CD4-positive, CD25-positive, alpha-beta regulatory T cell (primary cell): ENCODE results near the gene EOMES. TPM values are rescaled to one million over a fixed set of nuclear protein-coding genes. Genes with fewer than 3 reads are reported as not detected.

ENCODE experiments used
- ATAC-seq, 2 donors: fragments of 150-1000 bp; cut with Tn5 transposase; one replicate each; pipeline ENCODE4 v1.10.0; 2021; ENCODE audit warnings: low read depth in 2 of 2, moderate number of reproducible peaks in 2 of 2, moderate library complexity in 1 of 2
- DNase-seq, 3 donors: peaks; one replicate each; pipeline versions ENCODE4 v3.0.0 to v3.0.0-alpha.2; 2012 to 2022; ENCODE audit warnings: mixed read lengths in 1 of 3
- H3K27ac ChIP-seq: one replicate; pipeline ENCODE4 v1.7.0; 2013; ENCODE audit warnings: mild to moderate bottlenecking, low read length; ENCODE audit not compliant: insufficient read depth, poor library complexity, severe bottlenecking
- H3K27me3 ChIP-seq: one replicate; pipeline ENCODE4 v1.7.0; 2013; ENCODE audit warnings: low read length; ENCODE audit not compliant: control insufficient read depth, insufficient read depth
- H3K36me3 ChIP-seq: one replicate; pipeline ENCODE4 v1.7.0; 2013; ENCODE audit warnings: mild to moderate bottlenecking, low read length, moderate library complexity; ENCODE audit not compliant: control insufficient read depth, insufficient read depth
- H3K4me1 ChIP-seq: 2 replicates; pipeline ENCODE4 v1.7.0; 2013; ENCODE audit warnings: mild to moderate bottlenecking, low read length; ENCODE audit not compliant: insufficient read depth, control insufficient read depth, poor library complexity, severe bottlenecking
- H3K4me3 ChIP-seq: one replicate; pipeline ENCODE4 v1.7.0; 2013; ENCODE audit warnings: low read depth, mild to moderate bottlenecking, low read length, moderate library complexity
- H3K9me3 ChIP-seq, 2 experiments: 1 replicate in 1 of 2; 2 replicates in 1 of 2; pipeline ENCODE4 v1.7.0; 2013; ENCODE audit warnings: low read length in 2 of 2, mild to moderate bottlenecking in 1 of 2, moderate library complexity in 1 of 2; ENCODE audit not compliant: control insufficient read depth in 2 of 2
- H3K27ac Mint-ChIP-seq, 3 donors: one replicate each; pipeline ENCODE4 v1.8.0; 2020 to 2022; ENCODE audit warnings: mild to moderate bottlenecking in 3 of 3, mixed read lengths in 3 of 3, moderate library complexity in 2 of 3
- H3K27me3 Mint-ChIP-seq: one replicate; pipeline ENCODE4 v1.8.0; 2022; ENCODE audit warnings: mild to moderate bottlenecking, mixed read lengths
- H3K36me3 Mint-ChIP-seq: one replicate; pipeline ENCODE4 v1.8.0; 2020; ENCODE audit warnings: mixed read lengths
- H3K4me1 Mint-ChIP-seq, 4 donors: one replicate each; pipeline ENCODE4 v1.8.0; 2020 to 2022; ENCODE audit warnings: mixed read lengths in 4 of 4, mild to moderate bottlenecking in 1 of 4
- H3K4me3 Mint-ChIP-seq, 4 donors: one replicate each; pipeline ENCODE4 v1.8.0; 2020 to 2022; ENCODE audit warnings: mild to moderate bottlenecking in 4 of 4, mixed read lengths in 4 of 4, moderate library complexity in 3 of 4
- H3K9me3 Mint-ChIP-seq, 7 donors: one replicate each; pipeline ENCODE4 v1.8.0; 2020 to 2022; ENCODE audit warnings: mixed read lengths in 7 of 7, mild to moderate bottlenecking in 3 of 7, moderate library complexity in 2 of 7
- polyA plus RNA-seq, 4 donors: library from polyadenylated mRNA; unstranded; fragments of 300-500 nt; fragmentation: Illumina TruSeq; gene quantifications; one replicate each; pipeline ENCODE4 v1.2.3, GENCODE V29; 2021
- total RNA-seq: library from RNA; stranded (reverse); gene quantifications from one replicate; pipeline ENCODE4 v1.2.3, GENCODE V29; 2022

EOMES gene
- total and polyA plus RNA-seq, 5 donors from 2014 or later, result 0.38 to 1.9 (median 0.91) TPM

DNA sequence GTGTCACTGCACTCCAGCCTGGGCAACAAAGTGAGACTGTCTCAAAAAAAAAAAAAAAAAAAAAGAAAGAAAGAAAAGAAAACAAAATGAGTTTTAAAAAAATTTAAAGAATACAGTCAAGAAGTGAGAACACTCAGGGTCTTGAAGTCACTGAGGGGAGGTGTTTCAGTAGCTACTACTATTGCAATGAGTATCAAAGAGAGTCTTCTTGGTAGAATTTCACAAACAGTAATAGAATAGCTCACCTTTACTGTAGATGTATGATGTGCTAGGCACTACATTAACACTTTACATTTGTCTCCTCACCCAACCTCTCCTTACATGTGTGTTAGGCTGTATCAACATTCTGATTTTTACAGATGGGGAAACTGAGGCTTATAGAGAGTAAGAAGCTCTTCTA is 43.9 kb downstream of the EOMES start:
- Histone ChIP-seq H3K36me3 (no peaks in the 10 kb centered on the region), H3K9me3 (no peaks in the 10 kb centered on the region), H3K27ac (no peak overlapping the region), H3K4me1 (peaks cover 17% of the 10 kb centered on the region), H3K27me3 (no peaks in the 10 kb centered on the region), H3K4me3 (no peak overlapping the region)
- Mint-ChIP-seq H3K27ac (no peak overlapping the region), H3K27me3 (peaks cover 11% of the 10 kb centered on the region), H3K9me3 (no peaks in the 10 kb centered on the region), H3K4me3 (no peak overlapping the region), H3K4me1 (peaks cover 8 to 23% (median 8%) of the 10 kb centered on the region in 4 donors), H3K36me3 (no peaks in the 10 kb centered on the region)
- DNase-seq, result no peak
- ATAC-seq, result no peak

DNA sequence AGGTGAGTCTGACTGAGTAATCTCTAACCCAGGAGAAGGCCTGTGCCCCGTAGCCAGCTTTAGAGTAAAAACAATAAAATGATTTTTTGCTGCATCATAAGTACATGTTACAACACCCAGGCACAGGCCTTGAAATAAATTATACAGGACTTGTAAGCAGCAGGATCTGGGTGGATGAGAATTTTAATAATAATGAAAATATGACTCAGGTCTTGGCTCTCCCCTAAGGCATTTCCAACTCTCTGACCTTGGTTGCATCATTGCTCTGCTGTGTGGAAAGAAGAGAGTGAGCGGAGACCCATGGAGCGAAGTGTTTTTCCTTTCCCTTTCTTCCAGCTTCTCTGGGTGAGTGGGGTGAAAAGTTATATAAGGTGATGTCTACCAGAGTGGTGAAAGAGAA is 44.6 kb downstream of the EOMES start:
- Mint-ChIP-seq H3K9me3 (no peaks in the 10 kb centered on the region), H3K36me3 (no peaks in the 10 kb centered on the region), H3K4me3 (no peak overlapping the region), H3K27ac (no peak overlapping the region), H3K4me1 (peaks cover 8 to 23% (median 8%) of the 10 kb centered on the region in 4 donors), H3K27me3 (peaks cover 11% of the 10 kb centered on the region)
- Histone ChIP-seq H3K4me3 (no peak overlapping the region), H3K27me3 (no peaks in the 10 kb centered on the region), H3K4me1 (peaks cover 17% of the 10 kb centered on the region), H3K27ac (no peak overlapping the region), H3K36me3 (no peaks in the 10 kb centered on the region), H3K9me3 (no peaks in the 10 kb centered on the region)
- DNase-seq, result no peak
- no peak for ATAC-seq

- Mint-ChIP-seq H3K4me1 (peaks cover 0 to 11% (median 3%) of the 10 kb centered on the region in 4 donors), H3K36me3 (no peaks in the 10 kb centered on the region), H3K27ac (no peak overlapping the region), H3K27me3 (no peaks in the 10 kb centered on the region), H3K4me3 (no peak overlapping the region), H3K9me3 (no peaks in the 10 kb centered on the region)
- ATAC-seq (no peak), DNase-seq (no peak)
- Histone ChIP-seq H3K36me3 (no peaks in the 10 kb centered on the region), H3K27me3 (no peaks in the 10 kb centered on the region), H3K4me3 (no peak overlapping the region), H3K4me1 (peaks cover 8% of the 10 kb centered on the region), H3K9me3 (no peaks in the 10 kb centered on the region), H3K27ac (no peak overlapping the region)
Measured at GRCh38 chr3:27675287-27675686, 46.8 kb downstream of the EOMES start.

GRCh38 chr3:27673701-27674100 is 48.4 kb downstream of the EOMES start:
- Histone ChIP-seq H3K9me3 (no peaks in the 10 kb centered on the region), H3K27ac (no peak overlapping the region), H3K4me1 (no peaks in the 10 kb centered on the region), H3K27me3 (no peaks in the 10 kb centered on the region), H3K4me3 (no peak overlapping the region), H3K36me3 (no peaks in the 10 kb centered on the region)
- Mint-ChIP-seq H3K4me1 (peaks cover 0 to 2% (median 0%) of the 10 kb centered on the region in 4 donors), H3K27me3 (no peaks in the 10 kb centered on the region), H3K27ac (no peak overlapping the region), H3K9me3 (no peaks in the 10 kb centered on the region), H3K4me3 (no peak overlapping the region), H3K36me3 (no peaks in the 10 kb centered on the region)
- DNase-seq, result no peak
- no peak for ATAC-seq

DNA sequence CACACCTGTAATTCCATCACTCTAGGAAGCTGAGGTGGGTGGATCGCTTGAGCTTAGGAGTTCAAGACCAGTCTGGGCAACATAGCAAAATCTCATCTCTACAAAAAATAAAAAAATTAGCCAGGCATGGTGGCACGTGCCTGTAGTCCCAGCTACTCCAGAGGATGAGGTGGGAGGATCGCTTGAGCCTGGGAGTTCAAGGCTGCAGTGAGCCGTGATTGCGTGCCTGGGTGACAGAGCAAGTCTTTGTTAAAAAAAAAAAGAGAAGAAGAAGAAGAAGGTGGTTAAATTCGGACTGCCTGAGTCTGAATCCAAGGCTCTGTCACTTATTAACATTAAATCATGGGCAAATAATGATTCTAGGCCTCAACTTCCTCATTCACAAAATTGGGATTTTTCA is 51.0 kb downstream of the EOMES start:
- no peak overlapping the region for H3K27ac Mint-ChIP-seq
- DNase-seq, result no peak
- H3K4me1 Mint-ChIP-seq, result peaks cover 0 to 11% (median 8%) of the 10 kb centered on the region in 4 donors
- no peaks in the 10 kb centered on the region for H3K9me3 Mint-ChIP-seq
- no peak overlapping the region for H3K4me3 Mint-ChIP-seq
- Histone ChIP-seq H3K9me3 (no peaks in the 10 kb centered on the region), H3K36me3 (no peaks in the 10 kb centered on the region), H3K4me1 (no peaks in the 10 kb centered on the region), H3K27me3 (no peaks in the 10 kb centered on the region), H3K4me3 (no peak overlapping the region), H3K27ac (no peak overlapping the region)
- no peak for ATAC-seq
- H3K36me3 Mint-ChIP-seq, result no peaks in the 10 kb centered on the region
- H3K27me3 Mint-ChIP-seq, result no peaks in the 10 kb centered on the region

DNA sequence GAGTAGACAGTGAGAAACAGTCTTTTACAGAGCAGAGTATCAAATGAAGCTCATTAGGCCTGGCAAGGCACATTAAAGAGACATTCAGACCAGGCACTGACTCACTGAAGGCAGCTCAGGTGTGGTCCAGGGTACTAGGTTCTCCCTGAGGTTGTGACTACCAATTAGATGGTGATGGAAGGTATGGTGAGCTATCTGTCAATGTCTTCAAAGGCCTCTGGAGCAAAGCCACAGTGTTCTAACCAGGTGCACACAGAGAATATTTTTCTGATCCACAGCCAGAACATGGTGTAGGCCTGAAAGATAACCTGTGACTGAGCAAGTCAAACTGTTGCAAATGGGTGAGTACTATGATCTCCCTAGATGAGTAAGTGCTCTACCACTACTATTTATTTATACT is 51.5 kb downstream of the EOMES start:
- Mint-ChIP-seq H3K27ac (no peak overlapping the region), H3K4me3 (no peak overlapping the region), H3K9me3 (no peaks in the 10 kb centered on the region), H3K27me3 (no peaks in the 10 kb centered on the region), H3K36me3 (no peaks in the 10 kb centered on the region), H3K4me1 (peaks cover 0 to 11% (median 8%) of the 10 kb centered on the region in 4 donors)
- Histone ChIP-seq H3K27me3 (no peaks in the 10 kb centered on the region), H3K9me3 (no peaks in the 10 kb centered on the region), H3K36me3 (no peaks in the 10 kb centered on the region), H3K4me3 (no peak overlapping the region), H3K27ac (no peak overlapping the region), H3K4me1 (no peaks in the 10 kb centered on the region)
- no peak for ATAC-seq
- DNase-seq, result no peak

GRCh38 chr3:27669591-27669990 is 52.5 kb downstream of the EOMES start:
- H3K36me3 Mint-ChIP-seq, result no peaks in the 10 kb centered on the region
- DNase-seq, result peak in 1 of 3 donors; percentile 7
- Histone ChIP-seq H3K27ac (no peak overlapping the region), H3K4me3 (no peak overlapping the region), H3K4me1 (no peaks in the 10 kb centered on the region), H3K36me3 (no peaks in the 10 kb centered on the region), H3K27me3 (no peaks in the 10 kb centered on the region), H3K9me3 (no peaks in the 10 kb centered on the region)
- H3K27me3 Mint-ChIP-seq, result no peaks in the 10 kb centered on the region
- peaks cover 0 to 11% (median 8%) of the 10 kb centered on the region in 4 donors for H3K4me1 Mint-ChIP-seq
- no peak overlapping the region for H3K4me3 Mint-ChIP-seq
- peak in 1 of 2 donors; percentile 28 for ATAC-seq
- H3K27ac Mint-ChIP-seq, result no peak overlapping the region
- H3K9me3 Mint-ChIP-seq, result no peaks in the 10 kb centered on the region

DNA sequence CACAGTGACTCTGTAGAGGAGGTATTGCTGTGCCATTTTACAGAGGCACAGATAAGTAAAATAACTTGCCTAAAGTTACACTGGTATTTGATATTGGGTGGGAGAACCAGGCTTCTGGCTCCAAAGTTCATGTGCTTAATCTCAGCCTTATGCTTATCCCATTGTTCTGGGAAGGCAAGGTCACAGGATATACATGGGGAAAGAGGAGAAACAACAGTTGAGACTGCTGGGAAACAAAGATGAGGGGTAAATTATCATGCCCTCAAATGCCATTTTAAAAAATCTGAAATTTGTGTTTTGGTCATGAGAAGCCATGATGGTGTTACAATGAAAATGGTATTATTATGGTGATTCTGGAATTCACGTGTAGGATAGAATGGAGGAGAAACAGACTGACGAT is 54.4 kb downstream of the EOMES start:
- H3K9me3 ChIP-seq, result no peaks in the 10 kb centered on the region
- H3K4me3 ChIP-seq, result no peak overlapping the region
- no peaks in the 10 kb centered on the region for H3K9me3 Mint-ChIP-seq
- peaks cover 0 to 11% (median 8%) of the 10 kb centered on the region in 4 donors for H3K4me1 Mint-ChIP-seq
- DNase-seq (no peak), ATAC-seq (no peak)
- H3K36me3 ChIP-seq, result no peaks in the 10 kb centered on the region
- H3K27ac Mint-ChIP-seq, result no peak overlapping the region
- H3K27me3 ChIP-seq, result no peaks in the 10 kb centered on the region
- H3K27me3 Mint-ChIP-seq, result no peaks in the 10 kb centered on the region
- H3K36me3 Mint-ChIP-seq, result no peaks in the 10 kb centered on the region
- H3K27ac ChIP-seq, result no peak overlapping the region
- H3K4me3 Mint-ChIP-seq, result no peak overlapping the region
- no peaks in the 10 kb centered on the region for H3K4me1 ChIP-seq
